Ovary (tissue), 3 donors: ENCODE data around the gene IDI2.

ENCODE experiments used
- CTCF ChIP-seq, 3 donors: fragments of 450-650 bp in 2 of 3; fragments of 200-600 bp in 1 of 3; IDR thresholded peaks; one replicate each; pipeline versions ENCODE4 v1.5.1 to v1.8.0; 2016 to 2022; ENCODE audit warnings: antibody characterized with exemption in 3 of 3, mild to moderate bottlenecking in 1 of 3
- EP300 ChIP-seq: sonication (generic); formaldehyde crosslinking; IDR thresholded peaks from one replicate; pipeline ENCODE4 v1.6.1; 2017; ENCODE audit warnings: antibody characterized with exemption
- POLR2A ChIP-seq: fragments of 450-650 bp; IDR thresholded peaks from one replicate; pipeline ENCODE4 v1.6.1; 2017; ENCODE audit warnings: antibody characterized with exemption, mild to moderate bottlenecking, moderate library complexity
- donor health status: DM: no; HTN: no; CAD: no.

GRCh38 chr10:1074052-1074747 is 48.5 kb upstream of the IDI2 start:
- TF ChIP-seq CTCF (IDR thresholded peaks at IDR 0.05) (no peak), EP300 (no peak), POLR2A (no peak)
